HFFc6 (cell line): ENCODE measurements around the gene SLF2. TPM values are rescaled to one million over a fixed set of nuclear protein-coding genes. Genes with fewer than 3 reads are reported as not detected.

ENCODE experiments used
- DNase-seq: peaks from one replicate; pipeline ENCODE4 v3.0.0-alpha.2; 2018
- H3K27ac Mint-ChIP-seq: 2 replicates; pipeline ENCODE4 v1.8.0; 2020; ENCODE audit warnings: mild to moderate bottlenecking, mixed read lengths
- H3K27me3 Mint-ChIP-seq: 2 replicates; pipeline ENCODE4 v1.8.0; 2021; ENCODE audit warnings: mild to moderate bottlenecking, moderate library complexity, mixed read lengths; ENCODE audit not compliant: insufficient read depth
- H3K36me3 Mint-ChIP-seq: 2 replicates; pipeline ENCODE4 v1.8.0; 2021; ENCODE audit warnings: low read depth, mixed read lengths
- H3K4me1 Mint-ChIP-seq: 2 replicates; pipeline ENCODE4 v1.8.0; 2020; ENCODE audit warnings: low read depth, mixed read lengths
- H3K4me3 Mint-ChIP-seq: 2 replicates; pipeline ENCODE4 v1.8.0; 2020; ENCODE audit warnings: mild to moderate bottlenecking, moderate library complexity, mixed read lengths
- H3K9me3 Mint-ChIP-seq: 2 replicates; pipeline ENCODE4 v1.8.0; 2020; ENCODE audit warnings: mild to moderate bottlenecking, mixed read lengths
- total RNA-seq, 6 experiments: library from RNA; stranded (reverse); fragmentation: NEBNext Ultra II Directional; extraction: Animal tissue kit (Norgen Biotek cat#: 25700); gene quantifications; 2 replicates in 1 of 6; 3 replicates in 5 of 6; pipeline ENCODE4 v1.2.3, GENCODE V29; 2021
- TF ChIP-seq, protein P1 (sequence below): fragments of 200-600 bp; sonication (generic); IDR thresholded peaks from 2 replicates; pipeline ENCODE4 v1.5.0; 2021; ENCODE audit warnings: antibody characterized with exemption, mild to moderate bottlenecking

The SLF2 gene
- total RNA-seq, 6 experiments from 2014 or later = 15.8 to 23.2 (median 20.9) TPM

GRCh38 chr10:100968863-100969186 is 56.1 kb downstream of the SLF2 start:
- Mint-ChIP-seq H3K4me3 (peak overlapping the region; percentile 81), H3K4me1 (peaks cover 9% of the 10 kb centered on the region), H3K27me3 (no peaks in the 10 kb centered on the region; the same call in 1 of the 2 replicates), H3K9me3 (no peaks in the 10 kb centered on the region), H3K27ac (no peak overlapping the region), H3K36me3 (0 out of 2 replicates have a peak, but pooled peaks cover 5% of the 10 kb centered on the region)
- DNase-seq = no peak
- TF ChIP-seq, protein P1, sequence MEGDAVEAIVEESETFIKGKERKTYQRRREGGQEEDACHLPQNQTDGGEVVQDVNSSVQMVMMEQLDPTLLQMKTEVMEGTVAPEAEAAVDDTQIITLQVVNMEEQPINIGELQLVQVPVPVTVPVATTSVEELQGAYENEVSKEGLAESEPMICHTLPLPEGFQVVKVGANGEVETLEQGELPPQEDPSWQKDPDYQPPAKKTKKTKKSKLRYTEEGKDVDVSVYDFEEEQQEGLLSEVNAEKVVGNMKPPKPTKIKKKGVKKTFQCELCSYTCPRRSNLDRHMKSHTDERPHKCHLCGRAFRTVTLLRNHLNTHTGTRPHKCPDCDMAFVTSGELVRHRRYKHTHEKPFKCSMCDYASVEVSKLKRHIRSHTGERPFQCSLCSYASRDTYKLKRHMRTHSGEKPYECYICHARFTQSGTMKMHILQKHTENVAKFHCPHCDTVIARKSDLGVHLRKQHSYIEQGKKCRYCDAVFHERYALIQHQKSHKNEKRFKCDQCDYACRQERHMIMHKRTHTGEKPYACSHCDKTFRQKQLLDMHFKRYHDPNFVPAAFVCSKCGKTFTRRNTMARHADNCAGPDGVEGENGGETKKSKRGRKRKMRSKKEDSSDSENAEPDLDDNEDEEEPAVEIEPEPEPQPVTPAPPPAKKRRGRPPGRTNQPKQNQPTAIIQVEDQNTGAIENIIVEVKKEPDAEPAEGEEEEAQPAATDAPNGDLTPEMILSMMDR = no peak

GRCh38 chr10:100969187-100970075 is 56.7 kb downstream of the SLF2 start, which contains the start of gene SEMA4G:
Gene SEMA4G (plus strand): TSS chr10:100969504. CDS start chr10:100972913, 3,409 bp downstream.
- Mint-ChIP-seq H3K27me3 (no peaks in the 10 kb centered on the region; the same call in 1 of the 2 replicates), H3K36me3 (0 out of 2 replicates have a peak, but pooled peaks cover 5% of the 10 kb centered on the region), H3K4me1 (peaks cover 9% of the 10 kb centered on the region), H3K4me3 (peak within 1 kb of the TSS; percentile 81), H3K27ac (no peak within 1 kb of the TSS), H3K9me3 (no peaks in the 10 kb centered on the region)
- TF ChIP-seq, protein P1 = peak; percentile 88
- DNase-seq = no peak

DNA sequence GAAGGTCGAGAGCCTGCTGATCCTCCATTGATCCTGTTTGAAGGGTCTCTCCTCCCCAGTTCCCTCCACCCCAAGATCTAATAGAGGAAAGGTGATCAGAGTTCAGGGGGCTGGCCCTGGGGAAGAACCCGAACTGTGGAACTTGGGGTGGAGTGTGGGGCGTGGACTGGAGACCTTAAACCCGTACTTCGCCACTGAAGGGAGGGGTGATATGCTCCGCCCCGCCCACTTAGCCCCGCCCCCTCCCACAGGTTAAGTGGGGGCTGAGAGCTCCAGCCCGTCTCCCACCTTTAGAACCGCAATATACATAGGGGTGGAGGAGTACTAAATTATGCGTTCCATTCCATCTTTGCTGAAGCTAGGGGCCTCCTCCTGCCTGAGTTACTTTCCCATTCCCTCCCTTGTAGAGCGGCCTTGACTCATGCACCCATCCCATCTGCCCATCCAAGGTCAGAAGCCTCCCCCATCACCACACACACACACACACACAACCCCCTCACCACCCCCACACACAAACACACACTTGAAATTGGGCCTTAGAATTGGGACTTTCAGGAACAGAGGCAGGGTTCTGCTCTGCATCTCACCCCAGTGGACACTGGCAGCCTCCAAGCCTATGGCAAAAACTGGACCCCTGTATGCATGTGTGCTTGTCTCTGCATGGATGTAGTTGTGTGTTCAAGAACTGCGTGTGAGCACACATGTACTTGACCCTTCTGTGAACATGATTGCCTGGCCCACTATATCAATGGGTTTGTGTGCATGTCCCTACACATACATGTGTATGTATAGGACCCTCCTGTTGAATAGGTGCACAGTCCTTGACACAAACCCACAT is 57.5 kb downstream of the SLF2 start:
- Mint-ChIP-seq H3K4me3 (peak overlapping the region; percentile 43; the same call in 1 of the 2 replicates), H3K27me3 (no peaks in the 10 kb centered on the region; the same call in 1 of the 2 replicates), H3K36me3 (0 out of 2 replicates have a peak, but pooled peaks cover 4% of the 10 kb centered on the region), H3K27ac (no peak overlapping the region), H3K9me3 (no peaks in the 10 kb centered on the region), H3K4me1 (peaks cover 9% of the 10 kb centered on the region)
- DNase-seq = no peak
- TF ChIP-seq, protein P1 = no peak

GRCh38 chr10:100970914-100971811 is 58.4 kb downstream of the SLF2 start:
- Mint-ChIP-seq H3K36me3 (no peaks in the 10 kb centered on the region), H3K9me3 (no peaks in the 10 kb centered on the region), H3K4me3 (no peak overlapping the region), H3K4me1 (peaks cover 9% of the 10 kb centered on the region), H3K27me3 (no peaks in the 10 kb centered on the region; the same call in 1 of the 2 replicates), H3K27ac (no peak overlapping the region)
- TF ChIP-seq, protein P1 = no peak
- DNase-seq = no peak
